WTC11 (cell line): Measurements from ENCODE around the gene KIAA1755. TPM values are rescaled to one million over a fixed set of nuclear protein-coding genes. Genes with fewer than 3 reads are reported as not detected.

Source experiments
- ATAC-seq: fragments of 200-7000 bp; cut with Tn5 transposase; 2 replicates; pipeline ENCODE4 v1.10.0; 2021; ENCODE audit warnings: mild to moderate bottlenecking, moderate library complexity
- CTCF ChIA-PET: fragments of 300-600 bp; sonication (Branson Sonifier 250); formaldehyde crosslinking; loops from one replicate; lab custom pipeline; 2021; ENCODE audit warnings: antibody characterized with exemption; lab: Charles Lee
- POLR2A ChIA-PET: fragments of 350-600 bp; sonication (Branson Sonifier 250); formaldehyde crosslinking; loops from one replicate; lab custom pipeline; 2021; ENCODE audit warnings: antibody characterized with exemption; lab: Charles Lee
- DNase-seq: peaks from one replicate; pipeline ENCODE4 v3.0.0; 2021; ENCODE audit warnings: low spot score
- H3K27ac Mint-ChIP-seq: 2 replicates; pipeline ENCODE4 v1.8.0; 2021; ENCODE audit warnings: mixed read lengths
- H3K27me3 Mint-ChIP-seq: 2 replicates; pipeline ENCODE4 v1.8.0; 2021; ENCODE audit warnings: low read depth, mild to moderate bottlenecking, moderate library complexity, mixed read lengths
- H3K36me3 Mint-ChIP-seq: 2 replicates; pipeline ENCODE4 v1.8.0; 2021; ENCODE audit warnings: mixed read lengths
- H3K4me1 Mint-ChIP-seq: 2 replicates; pipeline ENCODE4 v1.8.0; 2022; ENCODE audit warnings: mixed read lengths
- H3K4me3 Mint-ChIP-seq: 2 replicates; pipeline ENCODE4 v1.8.0; 2021; ENCODE audit warnings: mild to moderate bottlenecking, moderate library complexity, mixed read lengths
- H3K9me3 Mint-ChIP-seq: 2 replicates; pipeline ENCODE4 v1.8.0; 2021; ENCODE audit warnings: mixed read lengths
- ATF2 ChIP-seq: sonication (generic); formaldehyde crosslinking; IDR thresholded peaks from 2 replicates; pipeline ENCODE4 v1.8.1; 2022; ENCODE audit warnings: low read depth, missing genetic modification reagents, borderline replicate concordance
- CDX4 ChIP-seq: fragments of 250-450 bp; sonication (Bioruptor Pico); IDR thresholded peaks from 2 replicates; pipeline ENCODE4 v1.9.0; 2021; ENCODE audit warnings: moderate library complexity, mild to moderate bottlenecking, inconsistent platforms, borderline replicate concordance
- CREB1 ChIP-seq: sonication (generic); formaldehyde crosslinking; IDR thresholded peaks from 2 replicates; pipeline ENCODE4 v1.8.0; 2023; ENCODE audit warnings: mild to moderate bottlenecking, missing genetic modification reagents
- CTCF ChIP-seq: fragments of 200-600 bp; IDR thresholded peaks from 2 replicates; pipeline ENCODE4 v1.8.0; 2022; ENCODE audit warnings: antibody characterized with exemption
- E2F4 ChIP-seq: sonication (generic); formaldehyde crosslinking; IDR thresholded peaks from 2 replicates; pipeline ENCODE4 v1.8.1; 2022; ENCODE audit warnings: low read depth, mild to moderate bottlenecking, moderate library complexity, missing genetic modification reagents, borderline replicate concordance
- ESRRA ChIP-seq: sonication (generic); formaldehyde crosslinking; IDR thresholded peaks from 2 replicates; pipeline ENCODE4 v1.8.1; 2022; ENCODE audit warnings: mild to moderate bottlenecking, missing genetic modification reagents, borderline replicate concordance
- MXD4 ChIP-seq: fragments of 250-450 bp; sonication (Bioruptor Pico); IDR thresholded peaks from 2 replicates; pipeline ENCODE4 v1.8.0; 2021; ENCODE audit warnings: mild to moderate bottlenecking, moderate library complexity, borderline replicate concordance
- MYBL2 ChIP-seq: sonication (generic); formaldehyde crosslinking; IDR thresholded peaks from 2 replicates; pipeline ENCODE4 v1.8.1; 2023; ENCODE audit warnings: mild to moderate bottlenecking, moderate library complexity, missing genetic modification reagents
- NFE2L1 ChIP-seq: sonication (generic); formaldehyde crosslinking; IDR thresholded peaks from 2 replicates; pipeline ENCODE4 v1.8.1; 2023; ENCODE audit warnings: missing genetic modification reagents
- NR1H2 ChIP-seq: sonication (generic); formaldehyde crosslinking; IDR thresholded peaks from 2 replicates; pipeline ENCODE4 v1.9.0; 2021; ENCODE audit warnings: mild to moderate bottlenecking, moderate library complexity, missing genetic modification reagents
- NR2C2 ChIP-seq: sonication (generic); formaldehyde crosslinking; IDR thresholded peaks from 2 replicates; pipeline ENCODE4 v1.8.0; 2022; ENCODE audit warnings: mild to moderate bottlenecking, missing genetic modification reagents
- NR3C1 ChIP-seq: sonication (generic); formaldehyde crosslinking; conservative IDR thresholded peaks from 2 replicates; pipeline ENCODE4 v1.8.1; 2023; ENCODE audit warnings: low read depth, mild to moderate bottlenecking, missing genetic modification reagents
- PRRX2 ChIP-seq: fragments of 250-450 bp; sonication (Bioruptor Pico); IDR thresholded peaks from 2 replicates; pipeline ENCODE4 v1.8.0; 2021; ENCODE audit warnings: mild to moderate bottlenecking
- RELA ChIP-seq: sonication (generic); formaldehyde crosslinking; IDR thresholded peaks from 2 replicates; pipeline ENCODE4 v1.8.1; 2022; ENCODE audit warnings: missing genetic modification reagents, mild to moderate bottlenecking, borderline replicate concordance
- TCF7 ChIP-seq: sonication (generic); formaldehyde crosslinking; IDR thresholded peaks from 2 replicates; pipeline ENCODE4 v1.8.0; 2022; ENCODE audit warnings: mild to moderate bottlenecking, low read depth, missing genetic modification reagents, moderate library complexity
- TP53 ChIP-seq: sonication (generic); formaldehyde crosslinking; IDR thresholded peaks from 2 replicates; pipeline ENCODE4 v1.8.1; 2023; ENCODE audit warnings: mild to moderate bottlenecking, missing genetic modification reagents
- USF2 ChIP-seq: sonication (generic); formaldehyde crosslinking; IDR thresholded peaks from 2 replicates; pipeline ENCODE4 v1.8.1; 2023; ENCODE audit warnings: mild to moderate bottlenecking, missing genetic modification reagents, moderate library complexity
- ZNF138 ChIP-seq: sonication (generic); formaldehyde crosslinking; conservative IDR thresholded peaks from 2 replicates; pipeline ENCODE4 v1.8.1; 2022; ENCODE audit warnings: mild to moderate bottlenecking, moderate library complexity, missing genetic modification reagents
- ZNF281 ChIP-seq: sonication (generic); formaldehyde crosslinking; IDR thresholded peaks from 2 replicates; pipeline ENCODE4 v1.8.0; 2023; ENCODE audit warnings: mild to moderate bottlenecking, missing genetic modification reagents
- ZNF671 ChIP-seq: fragments of 250-450 bp; sonication (Bioruptor Pico); IDR thresholded peaks from 2 replicates; pipeline ENCODE4 v1.8.0; 2021; ENCODE audit warnings: mild to moderate bottlenecking
- total RNA-seq: library from RNA; stranded (reverse); gene quantifications from 3 replicates; pipeline ENCODE4 v1.2.3, GENCODE V29; 2021

The KIAA1755 gene
- total RNA-seq, 1 experiment from 2014 or later = 0.50 TPM

- Mint-ChIP-seq H3K9me3 (no peaks in the 10 kb centered on the region), H3K4me3 (no peak overlapping the region), H3K27me3 (no peaks in the 10 kb centered on the region), H3K27ac (no peak overlapping the region), H3K36me3 (no peaks in the 10 kb centered on the region), H3K4me1 (0 out of 2 replicates have a peak, but pooled peaks cover 4% of the 10 kb centered on the region)
- TF ChIP-seq ESRRA (CRISPR knock-in tag) (no peak), CTCF (no peak), MXD4 (CRISPR knock-in tag) (no peak), CREB1 (CRISPR knock-in tag) (no peak), ZNF671 (CRISPR knock-in tag) (no peak), NR3C1 (CRISPR knock-in tag) (no peak), ZNF138 (CRISPR knock-in tag) (no peak), CDX4 (CRISPR knock-in tag) (no peak), ZNF281 (no peak), E2F4 (CRISPR knock-in tag) (no peak), PRRX2 (CRISPR knock-in tag) (no peak), RELA (no peak), NR2C2 (CRISPR knock-in tag) (no peak), NR1H2 (CRISPR knock-in tag) (no peak), MYBL2 (CRISPR knock-in tag) (no peak), TCF7 (CRISPR knock-in tag) (no peak), TP53 (CRISPR knock-in tag) (no peak)
- POLR2A ChIA-PET = no interaction called here
- DNase-seq = no peak
- no peak for ATAC-seq
- CTCF ChIA-PET = interaction anchor here (1.2 to 2.3 kb wide), 8 partner anchors 9 to 105 kb away, joined by 3 to 15 read pairs (median 5); no protein-coding TSS in a partner anchor
Observed at GRCh38 chr20:38162878-38163875, 97.4 kb downstream of the KIAA1755 start.

GRCh38 chr20:38162149-38162548 lies 98.4 kb downstream of the KIAA1755 start:
- H3K27ac Mint-ChIP-seq = no peak overlapping the region
- POLR2A ChIA-PET = interaction anchor here (0.6 kb wide), 1 partner anchor 191 kb away, joined by 3 read pairs; no protein-coding TSS in a partner anchor
- no peaks in the 10 kb centered on the region for H3K27me3 Mint-ChIP-seq
- H3K4me3 Mint-ChIP-seq = no peak overlapping the region
- CTCF ChIA-PET = interaction anchor here (1.7 to 2.2 kb wide), 2 partner anchors 59 to 105 kb away, joined by 5 to 9 read pairs; no protein-coding TSS in a partner anchor
- ATAC-seq (no peak), DNase-seq (no peak)
- H3K36me3 Mint-ChIP-seq = no peaks in the 10 kb centered on the region
- 0 out of 2 replicates have a peak, but pooled peaks cover 4% of the 10 kb centered on the region for H3K4me1 Mint-ChIP-seq
- H3K9me3 Mint-ChIP-seq = no peaks in the 10 kb centered on the region
- TF ChIP-seq NR3C1 (CRISPR knock-in tag) (no peak), USF2 (CRISPR knock-in tag) (no peak), MXD4 (CRISPR knock-in tag) (no peak), NFE2L1 (CRISPR knock-in tag) (no peak), ATF2 (CRISPR knock-in tag) (no peak)
